Epithelial cell of umbilical artery (primary cell): ENCODE data around the gene IL26. TPM values are rescaled to one million over a fixed set of nuclear protein-coding genes. Genes with fewer than 3 reads are reported as not detected.

Source experiments
- total RNA-seq: library from RNA; depleted of rRNA; stranded (reverse); fragments of >200 nt; gene quantifications from 2 replicates; pipeline ENCODE4 v1.2.3, GENCODE V29; 2014

IL26 gene, protein sequence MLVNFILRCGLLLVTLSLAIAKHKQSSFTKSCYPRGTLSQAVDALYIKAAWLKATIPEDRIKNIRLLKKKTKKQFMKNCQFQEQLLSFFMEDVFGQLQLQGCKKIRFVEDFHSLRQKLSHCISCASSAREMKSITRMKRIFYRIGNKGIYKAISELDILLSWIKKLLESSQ
- not detected in 2 replicates for total RNA-seq

DNA sequence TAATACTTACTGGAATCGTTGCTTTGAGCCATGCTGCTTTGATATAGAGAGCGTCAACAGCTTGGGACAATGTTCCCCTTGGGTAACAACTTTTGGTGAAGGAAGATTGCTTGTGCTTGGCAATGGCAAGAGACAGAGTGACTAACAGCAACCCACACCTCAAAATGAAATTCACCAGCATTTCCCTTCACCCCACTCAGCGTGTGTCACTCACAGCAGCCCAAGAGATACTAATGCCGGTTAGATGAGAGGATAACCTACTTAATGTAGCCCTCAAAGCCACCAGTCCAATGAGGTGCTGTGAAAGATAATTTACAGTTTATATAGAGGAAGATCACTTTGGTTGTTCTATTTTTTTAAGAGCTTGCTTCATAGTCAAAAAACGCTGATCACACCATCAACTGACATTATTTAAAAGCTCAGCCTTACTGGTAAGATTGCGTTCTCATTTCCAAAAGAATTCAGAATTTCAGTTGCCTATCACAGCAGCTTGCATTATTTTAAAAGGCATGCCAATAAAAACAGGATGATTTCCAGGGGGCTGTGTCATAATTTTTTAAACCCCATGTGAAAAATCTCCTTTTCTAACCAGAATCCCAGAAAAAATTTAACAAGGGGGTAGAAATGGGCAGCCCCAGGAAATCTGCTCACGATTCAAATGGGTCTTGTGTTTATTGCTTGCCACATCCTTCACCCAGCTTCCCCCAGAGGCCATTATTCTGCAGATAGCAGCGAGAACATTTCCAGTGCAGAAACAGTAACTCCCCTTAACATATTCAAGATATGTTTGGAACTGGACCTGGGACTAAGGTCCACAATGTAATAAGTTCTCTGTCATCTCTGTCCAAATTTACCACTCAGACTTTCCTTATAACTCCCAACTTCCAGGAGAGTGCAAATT, at the start of gene IL26:
IL26 (minus strand) TSS at position 235 of the 901 bp plus-strand sequence; CDS start at position 181, 54 bp downstream.

DNA sequence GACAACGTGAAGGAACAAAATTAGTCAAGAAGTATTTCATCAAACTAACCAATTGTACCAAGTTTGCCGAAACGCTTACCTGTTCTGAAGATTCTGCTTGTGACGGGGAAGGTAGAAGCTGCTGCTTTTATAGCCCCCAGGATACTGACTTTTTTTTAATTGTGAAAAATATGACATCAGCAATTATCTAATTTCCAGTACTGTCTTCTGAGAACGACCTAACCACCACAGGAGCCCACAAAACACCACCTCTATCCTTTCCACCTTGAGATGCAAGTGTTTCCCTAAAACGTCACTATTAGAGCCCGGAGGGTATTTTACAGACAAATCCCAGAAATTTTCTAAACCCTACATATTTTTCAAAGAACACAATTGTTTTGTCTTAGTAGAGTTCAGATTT, 27.9 kb upstream of the IL26 start, which contains the start of gene IL22:
IL22 (minus strand) TSS at position 101 of the 400 bp plus-strand sequence. CDS start 156 bp downstream, outside the sequence.

DNA sequence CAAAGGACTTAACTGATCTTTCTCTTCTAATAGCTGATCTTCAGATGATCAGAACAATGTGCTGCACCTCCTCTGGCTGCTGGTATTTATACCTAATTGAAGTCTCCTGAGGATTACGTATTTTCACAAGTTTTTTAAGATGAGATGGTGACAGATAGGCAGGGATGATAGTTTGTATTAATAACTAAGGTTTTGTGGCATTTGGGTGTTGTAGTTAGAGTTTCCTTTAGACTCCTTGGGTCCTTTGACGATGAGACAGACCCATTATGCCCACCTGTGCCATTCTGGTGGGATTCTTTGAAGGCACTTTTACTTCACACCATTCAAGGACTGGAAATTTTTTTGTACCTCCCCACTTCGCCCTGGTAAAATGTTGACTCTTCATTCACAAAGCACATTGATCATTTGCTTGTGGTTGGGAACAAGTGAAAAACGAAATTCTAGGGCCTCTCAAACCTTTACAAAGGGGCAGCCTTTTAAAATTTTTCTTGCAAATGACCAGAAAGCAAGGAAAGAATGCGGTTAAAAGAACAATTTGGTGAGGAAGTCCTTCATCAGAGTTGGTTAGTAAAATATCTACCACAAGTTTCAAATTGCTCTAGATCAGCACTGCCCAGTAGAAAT, 65.8 kb downstream of the IL26 start, which contains the start of gene IFNG:
IFNG (minus strand) TSS at position 60 of the 624 bp plus-strand sequence. CDS start 125 bp downstream, outside the sequence.

Other genes starting within 250 kb of the IL26 start
- not detected in 2 replicates for gene IFNG-AS1, start 236.4 kb downstream of the IL26 start, total RNA-seq
- not detected in 2 replicates for gene IFNG, start 66.1 kb downstream of the IL26 start, total RNA-seq
- gene IL22, start 27.8 kb upstream of the IL26 start, total RNA-seq, result not detected in 2 replicates
- gene MDM1, start 106.6 kb upstream of the IL26 start, total RNA-seq, result 6.8 and 15.8 TPM in 2 replicates